GM18498 (cell line): Measurements from ENCODE around the gene DPH3.
"Not testable (repeated sequence)": the region's sequence is repeated elsewhere in the genome, so short reads cannot be mapped to it uniquely, and the experiment has no call there.

Source experiments
- ATAC-seq: cut with Tn5 transposase; IDR thresholded peaks from one replicate; pipeline ENCODE4 v1.9.1; 2021; ENCODE audit warnings: mild to moderate bottlenecking, moderate library complexity; ENCODE audit not compliant: unreplicated experiment

The DPH3 gene

GRCh38 chr3:16264708-16265454, at the start of gene DPH3, which contains the start of gene OXNAD1:
Gene DPH3 (minus strand): TSS chr3:16264943. CDS start chr3:16264876, 67 bp downstream.
Gene OXNAD1 (plus strand): TSS chr3:16265212. CDS start chr3:16270953, 5,741 bp downstream.
- ATAC-seq = peak; percentile 98

GRCh38 chr3:16313886-16314645, 49.3 kb upstream of the DPH3 start:
- ATAC-seq = no peak

- peak; percentile 73 for ATAC-seq
Observed at GRCh38 chr3:16311960-16312451, 47.3 kb upstream of the DPH3 start.

DNA sequence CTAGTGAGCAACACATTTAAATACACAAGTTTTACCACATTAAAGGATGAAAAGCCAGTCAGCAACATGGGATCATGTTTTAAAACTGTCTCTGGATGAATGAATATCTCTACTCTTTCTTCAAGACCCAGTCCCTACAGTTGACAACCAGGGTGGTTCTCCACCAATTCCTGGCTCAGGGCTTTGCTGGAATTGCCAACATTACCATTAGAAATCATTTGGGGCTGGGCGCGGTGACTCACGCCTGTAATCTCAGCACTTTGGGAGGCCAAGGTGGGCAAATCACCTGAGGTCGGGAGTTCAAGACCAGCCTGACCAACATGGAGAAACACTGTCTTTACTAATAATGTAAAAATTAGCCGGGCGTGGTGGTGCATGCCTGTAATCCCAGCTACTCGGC, 45.7 kb upstream of the DPH3 start:
- not testable (repeated sequence) for ATAC-seq

- peak; percentile 84 for ATAC-seq
Observed at GRCh38 chr3:16309558-16309957, 44.8 kb upstream of the DPH3 start.

DNA sequence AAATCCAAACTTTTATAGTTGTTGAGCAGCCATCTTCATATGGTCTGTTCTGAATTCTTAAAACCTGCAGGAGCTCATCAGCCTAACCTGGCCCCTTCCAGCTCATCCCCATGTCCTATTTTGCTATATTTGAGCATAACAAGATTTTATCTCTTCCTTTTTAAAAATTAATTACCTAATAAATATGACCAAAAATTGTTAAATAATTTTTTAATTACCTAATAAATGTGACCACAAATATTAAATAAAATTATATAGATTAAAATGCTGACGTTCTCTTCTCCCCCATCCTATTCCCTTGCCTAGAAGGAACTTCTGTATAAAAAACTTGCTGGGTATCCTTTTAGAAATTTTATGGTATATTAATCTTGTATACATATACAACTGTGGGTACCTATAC, 44.0 kb upstream of the DPH3 start:
- no peak for ATAC-seq

- no peak for ATAC-seq
Observed at GRCh38 chr3:16307832-16308531, 43.2 kb upstream of the DPH3 start.

DNA sequence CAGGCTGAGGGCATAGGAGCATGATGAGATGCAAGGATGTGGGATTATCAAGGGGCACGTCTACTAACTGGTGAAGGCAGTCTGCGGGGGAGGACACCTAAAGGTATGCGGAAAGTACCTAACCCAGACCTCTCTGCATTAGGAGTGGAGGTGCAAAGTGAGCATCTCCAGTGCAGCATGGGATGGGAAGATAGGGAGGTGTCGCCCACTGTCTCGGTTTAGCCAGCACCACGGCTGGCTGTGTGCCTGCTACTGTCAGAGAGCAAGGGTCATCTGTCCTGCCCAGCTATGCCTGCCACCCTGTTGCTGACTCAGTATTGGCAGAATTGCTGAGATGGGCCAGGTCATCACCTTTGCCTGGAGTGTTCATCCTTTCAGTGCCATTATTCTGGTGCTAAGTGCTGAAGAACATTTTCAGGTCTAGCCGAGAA, 40.4 kb upstream of the DPH3 start:
- no peak for ATAC-seq

DNA sequence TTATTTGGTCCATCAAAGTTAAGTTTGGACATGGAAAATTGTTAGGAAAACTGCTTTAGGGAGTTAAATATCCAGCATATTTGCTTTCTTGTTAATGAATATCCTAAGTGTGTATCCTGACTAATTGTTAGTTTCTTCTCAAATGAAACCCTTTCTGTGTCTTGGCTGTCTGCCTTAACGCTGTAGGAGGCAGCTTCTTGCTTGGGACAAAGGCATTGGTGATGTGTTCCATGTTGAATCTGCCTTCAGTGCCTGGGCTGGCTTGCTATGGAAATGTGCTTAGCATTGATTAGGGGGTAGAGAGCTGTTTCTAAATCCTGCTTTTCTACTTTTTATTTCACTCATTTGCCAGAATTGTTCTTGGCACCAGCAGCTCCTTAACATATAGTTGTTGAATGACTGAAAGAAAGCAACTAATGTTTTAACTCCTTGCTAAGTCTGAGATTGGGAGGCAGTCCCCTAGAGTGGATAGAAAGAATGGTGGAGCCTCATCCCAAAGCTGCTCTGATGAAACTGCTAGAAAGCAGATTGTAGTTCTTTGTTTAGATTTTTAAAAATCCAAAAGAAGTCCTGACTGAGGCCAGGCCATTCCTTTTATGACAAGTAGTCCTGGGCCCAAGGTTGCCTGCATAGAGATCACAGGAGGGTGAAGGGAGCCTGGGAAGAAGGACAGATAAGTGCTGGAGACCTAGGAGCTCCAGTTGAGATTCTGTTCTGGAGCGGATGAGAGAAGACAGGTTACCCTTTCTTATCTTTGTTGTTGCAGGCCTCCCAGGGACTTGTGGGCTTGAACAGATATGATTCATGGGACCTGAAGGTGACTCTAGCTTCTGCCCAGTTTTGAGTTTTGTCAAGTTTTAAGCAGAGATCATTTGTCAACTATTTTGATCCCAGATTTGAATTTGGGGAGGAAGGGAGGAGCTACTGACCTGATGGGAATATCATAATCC, 39.6 kb upstream of the DPH3 start:
- ATAC-seq = no peak

DNA sequence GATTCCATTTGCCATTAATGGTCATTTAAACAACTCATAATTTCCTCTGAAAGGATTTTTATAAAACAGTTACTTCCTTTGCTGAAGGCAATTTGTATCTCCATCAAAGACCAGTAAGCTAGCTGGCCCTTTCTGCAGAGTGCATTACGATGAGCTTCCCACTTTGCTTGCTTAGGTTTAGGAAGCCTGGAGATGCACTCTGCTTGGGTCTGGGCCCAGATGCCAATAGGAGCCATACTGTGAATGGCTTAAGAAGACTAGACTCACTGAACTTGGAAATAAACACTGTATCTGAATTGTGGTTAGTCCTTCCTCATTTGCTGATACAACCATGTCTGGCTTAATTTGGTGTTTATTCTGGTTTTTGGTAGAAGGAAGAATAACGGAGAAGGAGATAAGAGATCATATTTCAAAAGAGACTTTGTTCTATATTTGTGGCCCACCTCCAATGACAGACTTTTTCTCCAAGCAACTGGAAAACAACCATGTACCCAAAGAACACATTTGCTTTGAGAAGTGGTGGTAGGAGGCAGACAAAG, 38.4 kb upstream of the DPH3 start:
- ATAC-seq = no peak

- ATAC-seq = no peak
Observed at GRCh38 chr3:16302082-16302631, 37.4 kb upstream of the DPH3 start.

GRCh38 chr3:16301507-16301906, 36.8 kb upstream of the DPH3 start:
- ATAC-seq = no peak

- ATAC-seq = peak; percentile 75
Observed at GRCh38 chr3:16300881-16301359, 36.2 kb upstream of the DPH3 start.

DNA sequence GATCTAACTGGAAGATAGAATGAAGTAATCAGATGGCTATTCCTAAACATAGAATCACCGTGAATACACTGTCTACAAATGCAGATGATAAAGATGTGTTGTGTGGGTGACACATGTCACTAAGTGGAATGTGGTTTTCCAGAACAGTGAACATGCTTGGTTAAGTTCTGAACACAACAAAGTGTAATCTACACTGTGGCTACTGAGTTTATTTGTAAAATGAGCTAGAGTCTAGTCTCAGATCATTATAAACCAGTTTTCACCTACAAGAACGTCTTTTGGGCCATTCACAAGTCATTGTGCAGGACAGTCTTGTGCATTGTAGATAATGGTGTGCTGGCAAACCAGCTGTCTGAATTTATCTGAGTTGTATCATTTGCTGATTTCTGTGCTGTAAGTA, 35.6 kb upstream of the DPH3 start:
- peak; percentile 37 for ATAC-seq

- no peak for ATAC-seq
Observed at GRCh38 chr3:16299746-16300145, 35.0 kb upstream of the DPH3 start.

DNA sequence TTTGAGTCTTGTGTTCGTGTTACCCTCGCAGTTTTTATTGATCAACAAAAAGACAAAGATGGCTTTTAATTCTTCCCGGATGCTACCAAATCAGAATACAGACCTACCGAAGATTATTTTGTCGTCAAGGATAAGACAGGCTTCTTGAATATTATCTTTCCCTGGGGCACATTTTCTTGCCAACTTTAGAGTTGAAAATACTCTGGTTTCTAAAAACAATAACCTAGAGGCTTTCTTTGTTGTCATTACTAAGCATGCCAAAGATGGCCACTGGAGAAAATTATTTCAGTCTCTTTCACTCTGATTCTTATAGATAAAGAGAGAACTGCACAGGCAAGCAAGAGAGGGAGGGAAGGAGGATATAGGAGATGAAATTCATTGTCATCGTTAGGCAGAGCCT, 34.1 kb upstream of the DPH3 start:
- no peak for ATAC-seq

DNA sequence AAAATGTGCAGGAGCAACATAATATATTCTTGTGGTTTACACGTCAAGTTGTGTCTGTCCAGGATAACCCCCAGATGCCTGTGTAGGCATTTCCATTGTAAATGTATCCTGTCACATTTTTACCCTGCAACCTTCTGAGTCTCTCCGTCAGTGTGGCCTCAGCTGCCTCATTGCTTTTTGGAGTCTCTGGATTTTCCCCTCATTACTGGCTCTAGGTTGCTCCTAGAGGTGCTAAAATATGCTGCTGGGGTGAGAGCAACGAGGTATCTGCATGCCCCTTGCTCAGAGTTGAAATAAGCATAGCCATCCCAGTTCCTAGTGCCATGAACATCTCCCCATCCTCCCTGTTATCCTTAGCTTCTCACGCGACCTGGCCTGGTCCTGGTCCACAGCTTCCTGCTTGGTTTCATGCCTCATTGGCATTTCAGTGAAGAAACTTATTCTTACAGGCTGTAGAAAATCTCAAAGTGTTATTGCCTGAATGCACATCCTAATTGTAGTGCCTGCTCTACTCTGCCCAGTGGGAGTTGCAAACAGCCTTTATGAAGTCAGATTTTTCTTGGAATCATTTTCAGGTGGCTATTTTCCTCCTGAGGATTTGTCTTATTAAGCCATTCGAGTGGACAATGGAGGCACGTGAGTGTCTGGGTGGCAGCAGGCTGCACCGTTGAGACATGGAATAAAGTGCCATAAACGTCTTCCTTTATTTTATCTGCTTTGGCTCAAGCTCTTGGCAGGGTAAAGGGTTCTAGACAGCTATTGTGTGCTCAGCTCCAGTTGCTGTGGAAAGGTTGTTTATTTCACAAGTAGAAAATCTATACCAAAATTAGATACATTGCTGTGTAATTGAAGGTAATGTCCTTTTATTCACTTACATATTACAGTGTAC, 33.5 kb upstream of the DPH3 start:
- no peak for ATAC-seq

GRCh38 chr3:16295298-16295890, 30.7 kb upstream of the DPH3 start:
- ATAC-seq = no peak
